HG03460 (cell line): ENCODE results near the gene PTGIS.

Experiments used
- ATAC-seq: cut with Tn5 transposase; IDR thresholded peaks from one replicate; pipeline ENCODE4 v1.9.1; 2021; ENCODE audit not compliant: unreplicated experiment

The PTGIS gene

GRCh38 chr20:49503176-49503575 is 64.8 kb downstream of the PTGIS start:
- ATAC-seq, result no peak

- ATAC-seq, result no peak
These were observed 66.0 kb downstream of the PTGIS start for GRCh38 chr20:49501917-49502316.

GRCh38 chr20:49497398-49497669 is 70.6 kb downstream of the PTGIS start:
- no peak for ATAC-seq

GRCh38 chr20:49496553-49497397 is 71.2 kb downstream of the PTGIS start:
- no peak for ATAC-seq

- no peak for ATAC-seq
These were observed 71.9 kb downstream of the PTGIS start for GRCh38 chr20:49496043-49496442.

GRCh38 chr20:49490689-49491088 is 77.2 kb downstream of the PTGIS start:
- no peak for ATAC-seq

GRCh38 chr20:49489688-49490087 is 78.2 kb downstream of the PTGIS start:
- no peak for ATAC-seq

GRCh38 chr20:49486064-49486463 is 81.9 kb downstream of the PTGIS start:
- ATAC-seq, result no peak

GRCh38 chr20:49485563-49485962 is 82.4 kb downstream of the PTGIS start:
- ATAC-seq, result no peak

GRCh38 chr20:49484180-49485140 is 83.5 kb downstream of the PTGIS start:
- no peak for ATAC-seq

- ATAC-seq, result no peak
These were observed 84.2 kb downstream of the PTGIS start for GRCh38 chr20:49483696-49484123.

- ATAC-seq, result no peak
These were observed 84.8 kb downstream of the PTGIS start for GRCh38 chr20:49483018-49483695.

- ATAC-seq, result no peak
These were observed 85.3 kb downstream of the PTGIS start, which contains the start of gene KCNB1 for GRCh38 chr20:49482621-49483017. Gene KCNB1, minus strand, starts transcription at chr20:49482668. Its CDS starts 188 bp downstream, at chr20:49482480.

- no peak for ATAC-seq
These were observed 85.8 kb downstream of the PTGIS start for GRCh38 chr20:49482173-49482572.

- no peak for ATAC-seq
These were observed 86.8 kb downstream of the PTGIS start for GRCh38 chr20:49481116-49481515.

GRCh38 chr20:49480236-49480635 is 87.7 kb downstream of the PTGIS start:
- ATAC-seq, result no peak

GRCh38 chr20:49479785-49480184 is 88.2 kb downstream of the PTGIS start:
- no peak for ATAC-seq

GRCh38 chr20:49478754-49479689 is 88.9 kb downstream of the PTGIS start:
- ATAC-seq, result no peak

GRCh38 chr20:49478266-49478665 is 89.7 kb downstream of the PTGIS start:
- no peak for ATAC-seq

- ATAC-seq, result no peak
These were observed 90.7 kb downstream of the PTGIS start for GRCh38 chr20:49477200-49477599.
